ENCODE results near the gene LPCAT4. TPM values are rescaled to one million over a fixed set of nuclear protein-coding genes. Genes with fewer than 3 reads are reported as not detected.

LPCAT4 gene
- total and polyA plus RNA-seq, 4 donors: 12.7 to 30.3 (median 20.2) TPM

GRCh38 chr15:34364041-34364440, 3.0 kb downstream of the LPCAT4 start:
- ATAC-seq (ENCODE audit: insufficient read depth, low FRiP score) (no peak), DNase-seq (no peak)
- no peak for TF ChIP-seq CTCF (IDR thresholded peaks at IDR 0.05; ENCODE audit: control extremely low read depth, extremely low read depth)
- Histone ChIP-seq H3K4me1 (ENCODE audit: control insufficient read depth in 5 of 5, insufficient read depth in 5 of 5, low read length in 5 of 5) (peaks cover 0 to 15% (median 7%) of the 10 kb centered on the region in 5 donors), H3K9ac (ENCODE audit: insufficient read depth in 1 of 2, low read length in 2 of 2) (no peak overlapping the region), H3K4me3 (no peak overlapping the region), H3K27ac (ENCODE audit: low read depth in 1 of 2, low read length in 1 of 2) (no peak overlapping the region), H3K36me3 (ENCODE audit: control insufficient read depth in 4 of 4, insufficient read depth in 4 of 4, low read length in 4 of 4) (peaks cover 3 to 6% (median 5%) of the 10 kb centered on the region in 4 donors), H3K27me3 (ENCODE audit: control insufficient read depth in 3 of 3, insufficient read depth in 3 of 3, low read length in 2 of 3) (no peaks in the 10 kb centered on the region), H3K9me3 (ENCODE audit: control insufficient read depth in 4 of 4, insufficient read depth in 3 of 4, low read length in 3 of 4) (no peaks in the 10 kb centered on the region)
- WGBS, 2 donors: 93 to 96% methylated on average over 8 of the region's 8 CpGs

- 74 to 79% methylated on average over 10 of the region's 10 CpGs for WGBS, 2 donors
These were observed 4.8 kb downstream of the LPCAT4 start for GRCh38 chr15:34362047-34362773.

GRCh38 chr15:34361278-34361677, 5.7 kb downstream of the LPCAT4 start:
- no peak for TF ChIP-seq CTCF (IDR thresholded peaks at IDR 0.05; ENCODE audit: control extremely low read depth, extremely low read depth)
- peaks cover 0 to 11% (median 0%) of the 10 kb centered on the region in 5 donors for H3K4me1 ChIP-seq (ENCODE audit: control insufficient read depth in 5 of 5, insufficient read depth in 5 of 5, low read length in 5 of 5)
- peaks cover 5 to 15% (median 8%) of the 10 kb centered on the region in 4 donors for H3K36me3 ChIP-seq (ENCODE audit: control insufficient read depth in 4 of 4, insufficient read depth in 4 of 4, low read length in 4 of 4)
- no peaks in the 10 kb centered on the region for H3K9me3 ChIP-seq (ENCODE audit: control insufficient read depth in 4 of 4, insufficient read depth in 3 of 4, low read length in 3 of 4)
- ATAC-seq (ENCODE audit: insufficient read depth, low FRiP score) (no peak), DNase-seq (no peak)
- WGBS, 2 donors: 93 to 96% methylated on average over 7 of the region's 7 CpGs
- H3K9ac ChIP-seq (ENCODE audit: insufficient read depth in 1 of 2, low read length in 2 of 2): no peak overlapping the region
- no peaks in the 10 kb centered on the region for H3K27me3 ChIP-seq (ENCODE audit: control insufficient read depth in 3 of 3, insufficient read depth in 3 of 3, low read length in 2 of 3)
- H3K27ac ChIP-seq (ENCODE audit: low read depth in 1 of 2, low read length in 1 of 2): no peak overlapping the region
- no peak overlapping the region for H3K4me3 ChIP-seq

More at GRCh38 chr15:34362047-34362773, 4.8 kb downstream of the LPCAT4 start:
- no peak overlapping the region for H3K27ac ChIP-seq (ENCODE audit: low read depth in 1 of 2, low read length in 1 of 2)
- no peak for TF ChIP-seq CTCF (IDR thresholded peaks at IDR 0.05; ENCODE audit: control extremely low read depth, extremely low read depth)
- no peak overlapping the region for H3K4me3 ChIP-seq
- no peaks in the 10 kb centered on the region for H3K27me3 ChIP-seq (ENCODE audit: control insufficient read depth in 3 of 3, insufficient read depth in 3 of 3, low read length in 2 of 3)
- DNase-seq (no peak), ATAC-seq (ENCODE audit: insufficient read depth, low FRiP score) (no peak)
- H3K4me1 ChIP-seq (ENCODE audit: control insufficient read depth in 5 of 5, insufficient read depth in 5 of 5, low read length in 5 of 5): peaks cover 0 to 11% (median 0%) of the 10 kb centered on the region in 5 donors
- no peak overlapping the region for H3K9ac ChIP-seq (ENCODE audit: insufficient read depth in 1 of 2, low read length in 2 of 2)
- H3K9me3 ChIP-seq (ENCODE audit: control insufficient read depth in 4 of 4, insufficient read depth in 3 of 4, low read length in 3 of 4): no peaks in the 10 kb centered on the region
- peaks cover 5 to 10% (median 7%) of the 10 kb centered on the region in 4 donors for H3K36me3 ChIP-seq (ENCODE audit: control insufficient read depth in 4 of 4, insufficient read depth in 4 of 4, low read length in 4 of 4)

All from lung (tissue), 12 donors.